Measurements from ENCODE around the gene SH3TC1.

- TF ChIP-seq, protein P1, sequence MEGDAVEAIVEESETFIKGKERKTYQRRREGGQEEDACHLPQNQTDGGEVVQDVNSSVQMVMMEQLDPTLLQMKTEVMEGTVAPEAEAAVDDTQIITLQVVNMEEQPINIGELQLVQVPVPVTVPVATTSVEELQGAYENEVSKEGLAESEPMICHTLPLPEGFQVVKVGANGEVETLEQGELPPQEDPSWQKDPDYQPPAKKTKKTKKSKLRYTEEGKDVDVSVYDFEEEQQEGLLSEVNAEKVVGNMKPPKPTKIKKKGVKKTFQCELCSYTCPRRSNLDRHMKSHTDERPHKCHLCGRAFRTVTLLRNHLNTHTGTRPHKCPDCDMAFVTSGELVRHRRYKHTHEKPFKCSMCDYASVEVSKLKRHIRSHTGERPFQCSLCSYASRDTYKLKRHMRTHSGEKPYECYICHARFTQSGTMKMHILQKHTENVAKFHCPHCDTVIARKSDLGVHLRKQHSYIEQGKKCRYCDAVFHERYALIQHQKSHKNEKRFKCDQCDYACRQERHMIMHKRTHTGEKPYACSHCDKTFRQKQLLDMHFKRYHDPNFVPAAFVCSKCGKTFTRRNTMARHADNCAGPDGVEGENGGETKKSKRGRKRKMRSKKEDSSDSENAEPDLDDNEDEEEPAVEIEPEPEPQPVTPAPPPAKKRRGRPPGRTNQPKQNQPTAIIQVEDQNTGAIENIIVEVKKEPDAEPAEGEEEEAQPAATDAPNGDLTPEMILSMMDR (conservative IDR thresholded peaks at IDR 0.05) = no peak
- no peak for TF ChIP-seq ZFX (IDR thresholded peaks at IDR 0.05)
Measured at GRCh38 chr4:8264106-8264505, 65.0 kb downstream of the SH3TC1 start.

Data from C4-2B (cell line).